Neural cell (in vitro differentiated cells): ENCODE data around the gene RNF113B.

Experiments
- CTCF ChIP-seq: fragments of 450-650 bp; IDR thresholded peaks from 2 replicates; pipeline ENCODE4 v1.5.1; 2014; ENCODE audit warnings: antibody characterized with exemption, mild to moderate bottlenecking, moderate library complexity; ENCODE audit not compliant: poor library complexity, severe bottlenecking
- REST ChIP-seq: IDR thresholded peaks from 2 replicates; pipeline ENCODE4 v1.6.1; 2012; ENCODE audit warnings: borderline replicate concordance

- TF ChIP-seq CTCF (no peak), REST (no peak)
Observed at GRCh38 chr13:98204546-98204945, 27.5 kb upstream of the RNF113B start.
